HepG2 (cell line): Measurements from ENCODE around the gene CISD3. TPM values are rescaled to one million over a fixed set of nuclear protein-coding genes. Genes with fewer than 3 reads are reported as not detected.

Experiments used
- CBX2 ChIP-seq, 2 experiments: fragments of 200-600 bp in 1 of 2; sonication (generic); formaldehyde crosslinking in 1 of 2; IDR thresholded peaks; 2 replicates each; pipeline versions ENCODE4 v1.7.0 to v1.8.1; 2018 to 2022; ENCODE audit warnings: low read depth in 2 of 2, low read length in 1 of 2, mild to moderate bottlenecking in 1 of 2, missing genetic modification reagents in 1 of 2
- FOSL2 ChIP-seq: sonication (generic); formaldehyde crosslinking; IDR thresholded peaks from 2 replicates; pipeline ENCODE4 v1.4.0; 2020; ENCODE audit warnings: missing genetic modification reagents
- KAT2B ChIP-seq: fragments of 150-350 bp; IDR thresholded peaks from 2 replicates; pipeline ENCODE4 v1.6.1; 2014; ENCODE audit warnings: low read depth, low read length, borderline replicate concordance
- KLF13 ChIP-seq: sonication (generic); formaldehyde crosslinking; IDR thresholded peaks from 2 replicates; pipeline ENCODE4 v1.4.0; 2020; ENCODE audit warnings: mild to moderate bottlenecking, missing genetic modification reagents
- POLR2G ChIP-seq: fragments of 200-400 bp; formaldehyde crosslinking; IDR thresholded peaks from 2 replicates; pipeline ENCODE4 v1.6.1; 2018; ENCODE audit warnings: mild to moderate bottlenecking, low read depth, low read length, moderate library complexity
- SOX13 ChIP-seq, 3 experiments: fragments of 450-650 bp in 1 of 3; sonication (generic) in 1 of 3; formaldehyde crosslinking in 1 of 3; IDR thresholded peaks in 2 of 3; conservative IDR thresholded peaks in 1 of 3; 2 replicates each; pipeline versions ENCODE4 v1.5.0 to v1.6.1; 2016 to 2020; ENCODE audit warnings: antibody characterized with exemption in 1 of 3, mild to moderate bottlenecking in 1 of 3, missing compliant biosample characterization in 1 of 3, missing genetic modification reagents in 1 of 3, moderate library complexity in 1 of 3
- ZNF260 ChIP-seq: sonication (generic); formaldehyde crosslinking; IDR thresholded peaks from 2 replicates; pipeline ENCODE4 v1.4.0; 2020; ENCODE audit warnings: missing genetic modification reagents, low read depth, mild to moderate bottlenecking, borderline replicate concordance
- ZNF460 ChIP-seq: sonication (generic); formaldehyde crosslinking; IDR thresholded peaks from 2 replicates; pipeline ENCODE4 v1.5.1; 2020; ENCODE audit warnings: missing genetic modification reagents, mild to moderate bottlenecking, borderline replicate concordance
- ZNF598 ChIP-seq: sonication (generic); formaldehyde crosslinking; IDR thresholded peaks from 2 replicates; pipeline ENCODE4 v1.5.1; 2020; ENCODE audit warnings: mild to moderate bottlenecking, missing genetic modification reagents, borderline replicate concordance
- ZNF672 ChIP-seq: sonication (generic); formaldehyde crosslinking; IDR thresholded peaks from 2 replicates; pipeline ENCODE4 v1.8.1; 2022; ENCODE audit warnings: missing genetic modification reagents
- ZNF713 ChIP-seq: sonication (generic); formaldehyde crosslinking; IDR thresholded peaks from 2 replicates; pipeline ENCODE4 v1.4.0; 2020; ENCODE audit warnings: mild to moderate bottlenecking, missing genetic modification reagents
- ZNF780A ChIP-seq: sonication (generic); formaldehyde crosslinking; IDR thresholded peaks from 2 replicates; pipeline ENCODE4 v1.8.0; 2022; ENCODE audit warnings: mild to moderate bottlenecking, missing genetic modification reagents, moderate library complexity
- ZNF839 ChIP-seq: sonication (generic); formaldehyde crosslinking; IDR thresholded peaks from 2 replicates; pipeline ENCODE4 v1.4.0; 2020; ENCODE audit warnings: missing genetic modification reagents, mild to moderate bottlenecking, borderline replicate concordance
- ZNF841 ChIP-seq: sonication (generic); formaldehyde crosslinking; IDR thresholded peaks from 2 replicates; pipeline ENCODE4 v1.8.1; 2023; ENCODE audit warnings: missing genetic modification reagents, borderline replicate concordance
- ZSCAN25 ChIP-seq: sonication (generic); formaldehyde crosslinking; IDR thresholded peaks from 2 replicates; pipeline ENCODE4 v1.8.0; 2022; ENCODE audit warnings: mild to moderate bottlenecking, missing genetic modification reagents
- polyA plus RNA-seq, 8 experiments: library from polyadenylated mRNA; depleted of rRNA in 3 of 8; stranded (reverse) in 7 of 8; unstranded in 1 of 8; fragments of >200 nt; fragmentation: Illumina TruSeq in 4 of 8; extraction: Trizol in 4 of 8; gene quantifications; 2 replicates each; pipeline versions ENCODE4 v1.2.1 to v1.2.3, GENCODE V29; 2011 to 2016; ENCODE audit warnings: low read depth in 4 of 8, missing spikeins in 1 of 8, mixed read lengths in 1 of 8; ENCODE audit not compliant: insufficient read depth in 1 of 8
- total RNA-seq, 5 experiments: library from RNA; depleted of rRNA; stranded (reverse); fragments of >200 nt; fragmentation: Illumina TruSeq; extraction: Trizol; gene quantifications; 2 replicates each; pipeline ENCODE4 v1.2.3, GENCODE V29; 2016; ENCODE audit warnings: low read depth in 1 of 5
- TF ChIP-seq, protein P1 (sequence below), 2 experiments: IDR thresholded peaks; 2 replicates each; pipeline ENCODE4 v1.6.1; 2011 to 2012; ENCODE audit warnings: low read length in 2 of 2, borderline replicate concordance in 1 of 2, low read depth in 1 of 2, mild to moderate bottlenecking in 1 of 2, moderate library complexity in 1 of 2
- TF ChIP-seq, protein P2 (sequence below): sonication (generic); formaldehyde crosslinking; IDR thresholded peaks from 2 replicates; pipeline ENCODE4 v1.4.0; 2020; ENCODE audit warnings: missing genetic modification reagents

Gene CISD3
- total and polyA plus RNA-seq, 2 of the 13 experiments (the other 11 are each of a cell fraction or from before 2014, with no cell fraction given): 30.0 to 34.1 TPM

DNA sequence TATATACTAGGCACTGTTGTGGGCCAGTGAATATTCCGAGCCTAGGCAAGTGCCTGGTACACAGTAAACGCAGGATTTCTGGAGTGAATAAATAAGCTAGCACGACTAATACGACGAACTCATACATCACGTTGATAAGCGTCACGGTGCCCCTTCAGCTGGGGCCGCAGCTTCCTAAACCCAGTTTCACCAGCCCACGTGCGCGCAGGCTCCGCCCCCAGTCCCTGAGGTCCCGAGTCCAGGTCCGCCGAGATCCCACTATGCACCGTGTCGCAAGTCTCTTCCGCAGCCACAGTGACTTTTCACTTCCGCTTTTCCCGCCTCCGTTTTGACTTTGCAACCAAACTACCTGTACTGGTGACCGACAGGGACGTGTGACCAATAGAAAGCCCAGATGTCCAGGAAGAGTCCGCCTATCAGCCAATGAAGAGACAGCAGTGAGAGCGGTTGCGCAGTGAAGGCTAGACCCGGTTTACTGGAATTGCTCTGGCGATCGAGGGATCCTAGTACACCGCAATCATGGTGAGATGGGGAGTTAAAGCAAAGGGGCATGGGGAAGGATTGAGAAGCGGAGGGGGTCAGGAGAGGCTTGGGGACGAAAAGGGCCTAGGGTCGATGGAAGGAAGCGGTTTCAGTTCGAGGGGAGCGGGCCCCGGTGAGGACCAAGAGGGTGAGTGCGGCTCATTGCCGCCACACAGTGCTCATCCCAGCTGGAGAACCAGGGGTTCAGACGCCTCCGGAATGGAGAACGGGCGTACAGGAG is 22.3 kb downstream of the CISD3 start, which contains the start of gene PSMB3 (continued):
- TF ChIP-seq, protein P1, sequence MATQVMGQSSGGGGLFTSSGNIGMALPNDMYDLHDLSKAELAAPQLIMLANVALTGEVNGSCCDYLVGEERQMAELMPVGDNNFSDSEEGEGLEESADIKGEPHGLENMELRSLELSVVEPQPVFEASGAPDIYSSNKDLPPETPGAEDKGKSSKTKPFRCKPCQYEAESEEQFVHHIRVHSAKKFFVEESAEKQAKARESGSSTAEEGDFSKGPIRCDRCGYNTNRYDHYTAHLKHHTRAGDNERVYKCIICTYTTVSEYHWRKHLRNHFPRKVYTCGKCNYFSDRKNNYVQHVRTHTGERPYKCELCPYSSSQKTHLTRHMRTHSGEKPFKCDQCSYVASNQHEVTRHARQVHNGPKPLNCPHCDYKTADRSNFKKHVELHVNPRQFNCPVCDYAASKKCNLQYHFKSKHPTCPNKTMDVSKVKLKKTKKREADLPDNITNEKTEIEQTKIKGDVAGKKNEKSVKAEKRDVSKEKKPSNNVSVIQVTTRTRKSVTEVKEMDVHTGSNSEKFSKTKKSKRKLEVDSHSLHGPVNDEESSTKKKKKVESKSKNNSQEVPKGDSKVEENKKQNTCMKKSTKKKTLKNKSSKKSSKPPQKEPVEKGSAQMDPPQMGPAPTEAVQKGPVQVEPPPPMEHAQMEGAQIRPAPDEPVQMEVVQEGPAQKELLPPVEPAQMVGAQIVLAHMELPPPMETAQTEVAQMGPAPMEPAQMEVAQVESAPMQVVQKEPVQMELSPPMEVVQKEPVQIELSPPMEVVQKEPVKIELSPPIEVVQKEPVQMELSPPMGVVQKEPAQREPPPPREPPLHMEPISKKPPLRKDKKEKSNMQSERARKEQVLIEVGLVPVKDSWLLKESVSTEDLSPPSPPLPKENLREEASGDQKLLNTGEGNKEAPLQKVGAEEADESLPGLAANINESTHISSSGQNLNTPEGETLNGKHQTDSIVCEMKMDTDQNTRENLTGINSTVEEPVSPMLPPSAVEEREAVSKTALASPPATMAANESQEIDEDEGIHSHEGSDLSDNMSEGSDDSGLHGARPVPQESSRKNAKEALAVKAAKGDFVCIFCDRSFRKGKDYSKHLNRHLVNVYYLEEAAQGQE (IDR thresholded peaks at IDR 0.05; ENCODE audit: borderline replicate concordance in 1 of 2, low read depth in 1 of 2, low read length in 2 of 2): peak in 1 of 2 experiments; percentile 71; a peak in 1 of 4 replicates
- no peak for TF ChIP-seq KLF13 (CRISPR knock-in tag)
- peak; percentile 87 for TF ChIP-seq POLR2G
- TF ChIP-seq CBX2 (IDR thresholded peaks at IDR 0.05; ENCODE audit: low read depth, low read length): no peak
- no peak for TF ChIP-seq CBX2 (CRISPR knock-in tag; IDR thresholded peaks at IDR 0.05; ENCODE audit: low read depth)
- TF ChIP-seq, protein P2, sequence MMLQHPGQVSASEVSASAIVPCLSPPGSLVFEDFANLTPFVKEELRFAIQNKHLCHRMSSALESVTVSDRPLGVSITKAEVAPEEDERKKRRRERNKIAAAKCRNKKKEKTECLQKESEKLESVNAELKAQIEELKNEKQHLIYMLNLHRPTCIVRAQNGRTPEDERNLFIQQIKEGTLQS: 0 out of 2 replicates have a peak, but pooled peaks have one; percentile 9
- TF ChIP-seq ZNF713 (CRISPR knock-in tag): 0 out of 2 replicates have a peak, but pooled peaks have one; percentile 16
- no peak for TF ChIP-seq ZNF780A (CRISPR knock-in tag)
- TF ChIP-seq SOX13 (IDR thresholded peaks at IDR 0.05): peak; percentile 99
- peak in 1 of 2 experiments; percentile 47; a peak in 1 of 4 replicates for TF ChIP-seq SOX13 (CRISPR knock-in tag; conservative IDR thresholded peaks at IDR 0.05 in 1 of 2, IDR thresholded peaks at IDR 0.05 in 1 of 2)
- no peak for TF ChIP-seq ZNF460
- no peak for TF ChIP-seq ZNF260 (CRISPR knock-in tag)
- peak; percentile 72 for TF ChIP-seq FOSL2
- no peak for TF ChIP-seq ZNF839 (CRISPR knock-in tag)
- peak; percentile 96 for TF ChIP-seq ZNF598 (CRISPR knock-in tag)
- no peak for TF ChIP-seq ZNF841 (CRISPR knock-in tag)
- TF ChIP-seq ZSCAN25 (CRISPR knock-in tag): peak; percentile 64; the same call in 1 of the 2 replicates
- no peak for TF ChIP-seq ZNF672 (CRISPR knock-in tag)
- TF ChIP-seq KAT2B: no peak
